Cortex of kidney (tissue), 1 donor: ENCODE measurements around the gene CDX1.

Experiments
- DNase-seq: peaks from one replicate; lab custom pipeline; 2025; lab: John Stamatoyannopoulos, UW

CDX1 gene

GRCh38 chr5:150163547-150164059 is 3.0 kb upstream of the CDX1 start:
- no peak for DNase-seq

DNA sequence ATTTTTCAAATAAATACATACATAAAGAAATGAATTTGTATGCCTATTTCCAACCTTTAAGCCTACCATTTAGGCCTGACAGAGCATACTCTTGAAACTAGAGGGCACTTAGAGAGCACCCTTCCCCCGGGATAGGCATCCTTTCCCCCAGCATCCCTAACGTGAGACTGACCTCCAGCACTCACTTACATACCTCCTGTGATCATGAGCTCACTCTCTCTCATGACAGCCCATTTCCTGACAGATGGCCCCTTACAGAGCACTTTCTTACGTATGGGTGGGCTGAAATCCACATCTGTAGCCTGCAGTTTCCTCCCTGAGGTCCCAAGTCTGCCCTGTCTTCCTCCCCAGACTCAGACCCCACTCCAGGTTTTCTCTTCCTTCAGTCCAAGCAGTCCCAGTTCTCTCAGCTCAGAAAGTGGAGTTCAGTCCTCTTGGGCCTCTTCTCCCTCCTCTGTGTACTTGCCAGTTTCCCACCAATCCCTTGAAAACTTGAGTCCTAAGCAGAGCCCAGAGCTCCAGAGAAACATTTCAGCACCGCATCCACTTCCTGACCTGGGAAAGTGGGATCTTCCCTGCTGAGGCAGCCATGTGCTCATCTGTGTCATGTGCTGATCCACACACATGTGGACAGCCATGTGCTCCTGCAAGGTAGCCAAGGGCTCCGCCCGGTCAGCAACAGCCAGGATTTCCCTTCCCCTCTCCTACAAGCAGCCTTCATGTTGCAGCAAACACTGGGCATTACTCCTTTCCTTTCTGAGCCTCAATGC is 2.2 kb upstream of the CDX1 start:
- no peak for DNase-seq

DNA sequence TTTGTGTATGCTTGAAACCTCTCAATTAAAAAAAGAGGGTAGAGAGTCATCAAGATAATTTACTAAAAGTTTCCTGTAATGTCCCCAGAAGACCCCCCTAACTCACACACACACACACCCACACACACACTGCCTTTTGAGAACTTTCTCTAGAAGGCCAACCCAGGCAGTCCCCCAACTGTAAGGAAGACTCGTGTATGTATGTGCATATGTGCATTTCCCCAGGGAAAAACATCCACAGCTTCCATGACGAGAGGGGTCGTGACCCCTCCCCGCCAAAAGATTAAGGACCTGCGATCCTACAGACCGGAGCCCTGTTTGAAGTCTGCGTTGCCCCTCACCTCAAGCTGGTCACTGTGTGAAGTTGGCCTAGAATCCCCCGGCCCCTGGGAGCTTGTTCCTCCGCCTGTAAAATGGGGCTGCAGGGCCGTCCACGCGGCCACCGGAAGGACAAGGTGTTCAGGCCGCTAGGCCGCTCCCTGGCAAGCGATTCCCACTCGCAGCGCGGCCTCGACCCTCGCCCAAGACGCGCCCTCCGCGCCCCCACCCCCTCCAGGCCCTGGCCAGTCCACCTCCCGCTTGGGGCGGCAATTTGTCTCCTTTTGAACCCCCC is 435 bp upstream of the CDX1 start:
- no peak for DNase-seq

GRCh38 chr5:150167512-150167850 is 903 bp downstream of the CDX1 start:
- DNase-seq = no peak

DNA sequence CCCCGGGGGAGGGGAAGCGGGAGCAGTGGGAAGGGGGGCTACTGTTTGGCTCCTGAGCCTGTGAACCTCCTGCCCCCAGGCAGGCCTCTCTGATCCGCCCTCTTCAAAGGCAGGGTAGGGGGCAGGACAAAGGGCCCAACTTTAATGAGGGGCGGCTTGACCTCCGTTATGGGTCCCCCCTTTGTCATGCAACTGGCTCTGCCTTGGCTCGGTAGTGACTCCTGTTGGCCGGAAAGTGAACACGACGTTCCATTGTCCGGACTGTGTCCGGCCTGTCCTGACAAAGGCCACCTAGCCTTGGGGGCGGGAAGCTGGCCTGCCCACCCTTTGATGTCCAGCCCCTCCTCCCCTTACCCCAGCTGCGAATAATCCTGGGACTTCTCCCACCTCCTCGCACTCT is 1.3 kb downstream of the CDX1 start:
- no peak for DNase-seq

DNA sequence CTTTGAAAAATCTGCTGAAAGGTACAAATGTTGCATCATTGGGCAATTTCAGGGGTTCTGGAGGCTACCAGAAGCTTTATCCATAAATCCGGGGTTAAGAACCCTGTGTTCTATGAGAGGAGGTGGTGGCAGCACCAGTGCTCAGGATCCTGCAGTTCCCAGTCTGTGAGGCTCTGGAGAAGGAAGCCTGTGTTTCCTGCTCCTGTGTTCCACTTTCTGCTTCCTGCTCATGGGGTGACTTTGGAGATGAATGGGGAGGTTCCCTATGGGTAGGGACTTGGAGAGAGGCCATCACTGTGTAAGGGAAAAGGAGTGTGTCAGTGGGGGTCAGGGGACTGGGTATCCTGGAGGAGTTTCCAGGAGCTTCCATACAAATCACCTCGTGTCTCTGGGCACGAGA is 2.3 kb downstream of the CDX1 start:
- no peak for DNase-seq

GRCh38 chr5:150172145-150172544 is 5.6 kb downstream of the CDX1 start:
- DNase-seq = no peak

DNA sequence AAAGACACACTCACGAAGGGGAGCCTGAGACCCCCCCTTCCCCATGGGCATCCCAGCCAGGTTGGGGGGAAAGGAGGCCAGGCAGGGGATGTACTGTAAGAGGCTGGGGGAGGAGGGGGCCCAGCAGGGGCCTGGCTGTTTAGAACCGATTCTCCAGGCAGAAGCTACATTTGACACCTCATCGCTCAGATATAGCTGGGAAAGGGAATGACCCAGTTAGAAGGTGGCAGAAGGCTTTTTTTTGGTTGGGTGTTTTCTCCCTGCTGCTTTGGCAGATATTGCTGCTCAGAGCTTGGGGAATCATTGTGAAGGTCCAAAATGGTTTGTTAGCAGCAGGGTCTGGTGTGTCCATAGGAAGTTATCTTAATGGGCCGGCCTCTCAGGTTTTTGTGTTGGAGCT is 6.0 kb downstream of the CDX1 start:
- DNase-seq = no peak

DNA sequence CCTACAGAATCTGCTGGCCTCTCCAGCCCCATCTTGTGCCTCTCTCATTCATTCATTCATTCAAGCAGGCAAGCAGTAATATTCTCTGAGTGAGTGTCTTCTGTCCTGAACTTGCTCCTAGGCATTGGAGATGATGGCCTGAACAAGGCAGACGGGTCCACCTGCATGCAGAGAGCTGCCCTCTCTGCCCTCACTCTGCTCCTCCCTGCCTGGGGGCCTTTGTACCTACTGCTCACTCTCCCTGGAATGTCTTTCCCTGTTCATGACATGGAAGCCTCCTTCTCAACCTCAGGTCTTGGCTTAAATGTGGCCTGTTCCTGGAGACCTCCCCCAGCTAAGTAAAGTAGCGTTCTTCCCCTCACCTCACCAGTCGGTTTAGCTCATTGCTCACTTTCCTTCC is 6.6 kb downstream of the CDX1 start:
- no peak for DNase-seq

GRCh38 chr5:150174285-150174684 is 7.7 kb downstream of the CDX1 start:
- no peak for DNase-seq

DNA sequence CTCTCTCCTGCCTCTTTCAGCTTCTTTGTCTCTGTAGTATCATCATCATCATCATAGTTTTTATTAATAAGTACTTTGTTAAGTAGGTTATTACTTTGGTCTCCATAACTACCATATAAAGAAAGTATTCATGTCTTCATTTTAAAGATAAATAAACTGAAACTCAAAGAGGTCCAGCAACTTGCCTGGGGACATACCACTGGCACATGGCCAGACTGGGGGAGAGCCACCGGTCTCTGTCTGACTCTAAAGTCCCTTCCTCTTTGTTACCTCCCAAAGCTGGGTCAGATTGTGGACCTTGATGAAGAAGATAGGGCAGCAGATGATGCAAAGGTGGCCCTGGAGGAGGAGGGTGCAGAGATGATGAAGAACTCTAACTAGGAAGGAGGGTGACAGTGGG is 8.5 kb downstream of the CDX1 start:
- DNase-seq = no peak

DNA sequence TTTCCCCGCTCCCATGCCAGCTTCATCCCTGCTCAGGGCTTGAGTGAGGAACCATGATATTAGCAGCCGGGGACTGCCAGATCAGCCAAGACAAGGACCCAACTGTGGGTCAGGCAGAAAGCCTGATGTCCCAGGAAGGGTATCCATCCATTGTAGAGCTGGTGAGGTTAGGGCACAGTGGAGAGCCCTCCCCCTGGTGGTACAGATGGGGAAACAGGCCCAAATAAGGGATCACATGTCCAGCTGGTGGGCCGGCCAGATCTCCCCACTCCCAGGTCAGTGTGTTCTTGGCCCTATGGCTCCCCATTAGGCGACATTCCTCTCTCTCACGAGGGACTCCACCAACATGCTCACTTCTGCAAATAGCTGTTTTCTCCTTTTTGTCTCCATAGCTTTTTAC is 9.0 kb downstream of the CDX1 start:
- DNase-seq = no peak

DNA sequence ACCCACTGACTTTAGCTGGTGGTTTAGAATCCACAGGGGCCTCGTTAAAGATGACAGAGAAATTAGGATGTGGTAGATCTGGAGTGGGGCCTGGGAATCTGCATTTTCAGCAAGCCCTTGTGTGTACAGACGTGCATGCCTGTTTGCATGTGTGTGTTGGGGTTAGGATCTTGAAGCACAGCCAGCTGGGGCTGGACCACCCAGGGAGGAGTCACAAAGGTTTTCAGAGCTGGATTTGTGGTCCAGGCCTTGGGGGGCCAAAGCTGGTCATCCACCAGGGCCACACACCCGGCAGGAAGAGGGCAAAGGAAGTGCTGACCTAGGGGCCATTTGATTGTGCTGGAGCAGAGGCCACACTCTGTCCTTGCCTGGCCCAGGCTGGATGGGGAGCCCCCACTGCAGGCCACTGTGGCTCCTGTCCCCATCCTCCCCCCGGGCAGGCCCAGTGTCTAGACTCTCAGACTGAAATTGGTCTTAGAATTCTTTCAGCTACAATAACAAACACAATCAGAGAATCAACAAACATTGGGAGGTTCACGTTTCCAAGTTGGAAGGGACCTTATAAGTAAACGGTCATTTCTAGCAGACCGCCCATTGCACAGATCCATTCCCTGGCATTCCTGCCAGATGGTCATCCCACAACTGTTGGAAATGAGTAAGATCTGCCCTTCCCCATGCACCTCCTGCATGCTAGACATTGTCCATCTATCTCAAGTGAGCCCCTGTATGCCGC is 10.3 kb downstream of the CDX1 start:
- no peak for DNase-seq

GRCh38 chr5:150177721-150178120 is 11.1 kb downstream of the CDX1 start:
- DNase-seq = no peak

- DNase-seq = no peak
These were observed 11.7 kb downstream of the CDX1 start for GRCh38 chr5:150178262-150178661.

DNA sequence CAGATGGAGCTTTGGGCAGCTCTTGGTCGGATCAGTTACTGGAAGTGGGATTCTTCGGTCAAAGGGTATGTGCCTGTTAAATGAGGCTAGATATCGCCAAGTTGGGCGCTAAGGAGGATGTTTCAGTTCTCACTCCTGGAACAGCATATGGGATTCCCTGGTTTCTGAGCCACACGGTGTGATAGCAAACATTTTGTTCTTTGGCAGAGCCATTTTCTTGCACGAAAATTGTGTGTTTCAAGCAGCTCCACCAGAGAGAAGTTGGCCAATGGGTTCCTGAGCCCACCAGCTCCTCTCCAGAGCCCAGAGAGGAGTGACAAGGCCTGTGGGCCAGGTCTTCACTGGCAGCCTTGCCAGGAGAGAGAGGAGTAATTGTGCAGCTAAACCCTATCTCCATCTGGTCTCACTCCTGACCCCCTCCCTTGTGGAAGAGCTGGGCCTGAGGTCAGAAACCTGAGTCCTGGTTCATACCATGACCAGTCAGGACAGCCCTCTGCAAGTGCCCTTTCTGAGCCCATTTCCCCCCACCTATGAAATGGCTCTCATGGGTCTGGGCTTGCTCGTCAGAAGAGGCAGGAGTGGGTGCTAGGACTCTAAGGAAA is 12.5 kb downstream of the CDX1 start:
- DNase-seq = no peak

DNA sequence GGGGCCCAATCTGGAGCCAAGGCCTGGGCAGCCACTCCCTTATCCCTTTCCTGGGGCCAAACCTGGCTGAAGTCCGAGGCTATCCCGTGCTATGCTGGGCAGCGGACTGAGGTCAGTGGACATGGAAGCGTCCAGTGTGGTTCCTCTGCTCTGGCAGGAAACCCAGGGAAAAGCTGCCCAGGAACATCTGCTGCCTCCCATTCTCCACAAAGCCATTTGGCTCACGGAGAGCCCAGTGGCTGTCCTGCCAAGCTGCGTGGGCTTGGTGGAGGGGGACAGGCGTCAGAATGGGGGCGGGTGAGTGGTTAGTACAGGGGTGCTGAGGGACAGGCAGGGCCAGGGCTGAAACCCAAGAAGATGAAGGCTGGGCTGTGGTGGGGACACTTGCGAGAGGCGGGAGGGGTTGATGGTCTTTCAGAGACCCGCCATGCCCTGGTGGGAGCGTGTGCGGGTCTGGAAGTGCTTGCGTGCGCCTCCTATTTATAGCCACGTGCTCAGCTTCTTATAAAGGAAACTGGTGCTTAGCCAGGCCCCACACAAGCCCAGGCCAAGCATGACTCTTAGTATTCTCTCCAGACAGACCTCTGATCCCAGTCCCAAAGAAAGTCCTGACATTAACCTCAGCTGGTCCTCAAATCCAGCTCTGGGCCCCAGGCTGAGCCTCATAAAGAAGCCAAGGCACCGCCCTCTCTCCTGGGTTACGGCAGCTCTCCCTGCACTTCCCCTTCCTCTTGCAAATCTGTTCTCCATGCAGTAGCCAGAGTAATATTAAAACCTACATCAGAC is 13.9 kb downstream of the CDX1 start:
- DNase-seq = no peak

GRCh38 chr5:150181027-150181426 is 14.4 kb downstream of the CDX1 start:
- DNase-seq = no peak

DNA sequence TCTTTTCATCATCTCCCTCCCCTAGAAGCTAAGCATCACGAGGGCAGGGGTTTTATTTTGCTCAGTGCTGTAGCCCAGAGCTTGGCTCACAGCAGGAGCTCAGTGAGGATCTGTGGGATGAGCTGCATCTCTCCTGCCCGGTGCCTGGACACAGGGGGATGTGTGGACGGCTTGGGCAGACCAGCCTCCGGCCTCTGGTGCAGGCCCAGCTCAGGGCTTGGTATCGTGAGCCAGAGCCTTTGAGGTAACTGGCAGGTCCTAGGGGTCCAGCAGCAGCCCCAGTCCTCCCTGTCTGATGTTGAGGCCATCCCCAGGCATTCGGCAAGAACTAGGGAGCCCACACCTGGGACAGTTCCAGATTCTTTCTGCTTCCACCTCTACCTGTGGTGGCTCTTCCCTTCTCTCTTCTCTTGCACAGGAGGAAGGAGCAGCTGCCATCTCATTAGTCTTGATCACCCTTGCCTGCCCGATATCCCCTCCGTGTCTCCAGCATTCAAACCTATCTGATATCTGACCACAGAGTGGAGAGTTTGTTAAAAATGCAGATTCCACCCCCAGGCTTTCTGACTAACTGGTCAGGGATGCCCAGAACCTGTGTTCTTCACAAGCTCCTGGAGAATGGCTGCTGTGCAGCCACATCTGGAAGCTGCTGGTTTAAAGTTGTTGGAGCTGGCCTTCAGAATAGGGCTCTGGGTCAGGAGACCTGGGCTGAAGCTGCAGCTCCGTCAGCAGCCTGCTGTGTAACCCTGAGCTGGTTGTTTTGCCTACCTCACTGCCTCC is 15.4 kb downstream of the CDX1 start:
- no peak for DNase-seq

GRCh38 chr5:150182774-150183173 is 16.2 kb downstream of the CDX1 start:
- DNase-seq = no peak

DNA sequence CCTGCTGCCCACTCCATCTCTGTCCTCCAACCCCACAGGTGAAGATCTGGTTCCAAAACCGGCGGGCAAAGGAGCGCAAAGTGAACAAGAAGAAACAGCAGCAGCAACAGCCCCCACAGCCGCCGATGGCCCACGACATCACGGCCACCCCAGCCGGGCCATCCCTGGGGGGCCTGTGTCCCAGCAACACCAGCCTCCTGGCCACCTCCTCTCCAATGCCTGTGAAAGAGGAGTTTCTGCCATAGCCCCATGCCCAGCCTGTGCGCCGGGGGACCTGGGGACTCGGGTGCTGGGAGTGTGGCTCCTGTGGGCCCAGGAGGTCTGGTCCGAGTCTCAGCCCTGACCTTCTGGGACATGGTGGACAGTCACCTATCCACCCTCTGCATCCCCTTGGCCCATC is 16.9 kb downstream of the CDX1 start:
- DNase-seq = no peak
